Endothelial cell of umbilical vein (primary cell): ENCODE data around the gene HMGA1.
"Not testable (repeated sequence)": the region's sequence is repeated elsewhere in the genome, so short reads cannot be mapped to it uniquely, and the experiment has no call there.

Experiments
- MAX ChIP-seq: IDR thresholded peaks from 2 replicates; pipeline ENCODE4 v1.6.1; 2011; ENCODE audit not compliant: insufficient read depth, insufficient read length
- TF ChIP-seq, protein P1 (sequence below), 2 donors: IDR thresholded peaks; 1 replicate in 1 of 2; 2 replicates in 1 of 2; pipeline ENCODE4 v1.5.1; 2011; ENCODE audit warnings: low read length in 2 of 2, mild to moderate bottlenecking in 2 of 2, moderate library complexity in 2 of 2, control low read depth in 1 of 2, inconsistent platforms in 1 of 2, low read depth in 1 of 2; ENCODE audit not compliant: insufficient read depth in 1 of 2; ENCODE audit errors: extremely low read depth in 1 of 2

GRCh38 chr6:34263484-34263883 lies 26.8 kb downstream of the HMGA1 start:
- TF ChIP-seq, protein P1, sequence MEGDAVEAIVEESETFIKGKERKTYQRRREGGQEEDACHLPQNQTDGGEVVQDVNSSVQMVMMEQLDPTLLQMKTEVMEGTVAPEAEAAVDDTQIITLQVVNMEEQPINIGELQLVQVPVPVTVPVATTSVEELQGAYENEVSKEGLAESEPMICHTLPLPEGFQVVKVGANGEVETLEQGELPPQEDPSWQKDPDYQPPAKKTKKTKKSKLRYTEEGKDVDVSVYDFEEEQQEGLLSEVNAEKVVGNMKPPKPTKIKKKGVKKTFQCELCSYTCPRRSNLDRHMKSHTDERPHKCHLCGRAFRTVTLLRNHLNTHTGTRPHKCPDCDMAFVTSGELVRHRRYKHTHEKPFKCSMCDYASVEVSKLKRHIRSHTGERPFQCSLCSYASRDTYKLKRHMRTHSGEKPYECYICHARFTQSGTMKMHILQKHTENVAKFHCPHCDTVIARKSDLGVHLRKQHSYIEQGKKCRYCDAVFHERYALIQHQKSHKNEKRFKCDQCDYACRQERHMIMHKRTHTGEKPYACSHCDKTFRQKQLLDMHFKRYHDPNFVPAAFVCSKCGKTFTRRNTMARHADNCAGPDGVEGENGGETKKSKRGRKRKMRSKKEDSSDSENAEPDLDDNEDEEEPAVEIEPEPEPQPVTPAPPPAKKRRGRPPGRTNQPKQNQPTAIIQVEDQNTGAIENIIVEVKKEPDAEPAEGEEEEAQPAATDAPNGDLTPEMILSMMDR (IDR thresholded peaks at IDR 0.05; ENCODE audit: extremely low read depth in 1 of 2, insufficient read depth in 1 of 2, low read depth in 1 of 2, low read length in 2 of 2) = not testable (repeated sequence)
- not testable (repeated sequence) for TF ChIP-seq MAX
